Pancreas (tissue), 10 donors: Measurements from ENCODE around the gene UBN1. TPM values are rescaled to one million over a fixed set of nuclear protein-coding genes. Genes with fewer than 3 reads are reported as not detected.

Experiments
- ATAC-seq, 4 donors: fragments of 200-7000 bp; cut with Tn5 transposase; one replicate each; pipeline versions ENCODE4 v1.8.0 to v1.9.1; 2020; ENCODE audit warnings: mild to moderate bottlenecking in 4 of 4, moderate library complexity in 4 of 4
- DNase-seq, 6 donors: peaks; one replicate each; pipeline ENCODE4 v3.0.0-alpha.2; 2020
- FAIRE-seq: peaks from 2 replicates; lab custom pipeline; 2012; peaks lifted over from hg19 to GRCh38; lab: Jason Lieb, UNC
- H3K27ac ChIP-seq, 4 donors: fragments of 200-600 bp; sonication (generic); 1 replicate in 3 of 4; 2 replicates in 1 of 4; pipeline versions ENCODE4 v1.5.0 to v1.8.0; 2020
- H3K27me3 ChIP-seq, 4 donors: fragments of 200-600 bp; one replicate each; pipeline ENCODE4 v1.8.0; 2021
- H3K36me3 ChIP-seq, 3 donors: fragments of 200-600 bp; sonication (generic) in 1 of 3; one replicate each; pipeline versions ENCODE4 v1.5.0 to v1.8.0; 2020 to 2021
- H3K4me1 ChIP-seq, 3 donors: fragments of 200-600 bp; one replicate each; pipeline ENCODE4 v1.8.0; 2021
- H3K4me3 ChIP-seq, 4 donors: fragments of 200-600 bp; sonication (generic) in 2 of 4; one replicate each; pipeline versions ENCODE4 v1.5.0 to v1.8.0; 2020 to 2021
- H3K9me3 ChIP-seq, 4 donors: fragments of 200-600 bp; one replicate each; pipeline ENCODE4 v1.8.0; 2021
- WGBS, 2 donors: extraction: QIAGEN DNeasy Blood & Tissue Kit; methylation state at CpG; one replicate each; pipeline ENCODE4 v1.1.7; 2013; 5-methylcytosine and 5-hydroxymethylcytosine counted together
- intact Hi-C, 3 donors: fragments of 100-400 bp; cut with DNase I; formaldehyde crosslinking; loops; one replicate each; pipeline versions ENCODE4 v1.11.1 to v1.14.2; 2022
- polyA plus RNA-seq, 2 donors: library from polyadenylated mRNA; stranded (reverse); fragments of 200-250 nt; gene quantifications; one replicate each; pipeline ENCODE4 v1.2.3, GENCODE V29; 2013
- total RNA-seq, 6 donors: library from RNA; stranded (reverse); fragmentation: NEBNext Ultra II Directional in 4 of 6; extraction: Animal tissue kit (Norgen Biotek cat#: 25700) in 4 of 6; gene quantifications; one replicate each; pipeline versions ENCODE4 v1.2.1 to v1.2.4, GENCODE V29; 2021 to 2023
- TF ChIP-seq, protein P1 (sequence below), 4 donors: fragments of 200-600 bp; sonication (generic) in 3 of 4; IDR thresholded peaks; one replicate each; pipeline versions ENCODE4 v1.5.0 to v1.8.0; 2021; ENCODE audit warnings: antibody characterized with exemption in 4 of 4
- donor health status: healthy with polysubstance abuse.
- donor health status: DM: no; HTN: no; CAD: no; lungs with moderate emphysema.
- donor health status: DM: no; HTN: no; CAD: no.
- donor health status: control.
- donor health status: control.
- donor health status: Bipolar disorder and iron deficiency.
- donor health status: DM: yes; HTN: yes; CAD: no.
- donor health status: DM: no; HTN: no; CAD: no.
- donor health status: DM: no; HTN: no; CAD: no.
- donor health status: DM: yes; HTN: yes; CAD: no.

The UBN1 gene
- total and polyA plus RNA-seq, 8 donors = 8.0 to 17.3 (median 10.9) TPM

DNA sequence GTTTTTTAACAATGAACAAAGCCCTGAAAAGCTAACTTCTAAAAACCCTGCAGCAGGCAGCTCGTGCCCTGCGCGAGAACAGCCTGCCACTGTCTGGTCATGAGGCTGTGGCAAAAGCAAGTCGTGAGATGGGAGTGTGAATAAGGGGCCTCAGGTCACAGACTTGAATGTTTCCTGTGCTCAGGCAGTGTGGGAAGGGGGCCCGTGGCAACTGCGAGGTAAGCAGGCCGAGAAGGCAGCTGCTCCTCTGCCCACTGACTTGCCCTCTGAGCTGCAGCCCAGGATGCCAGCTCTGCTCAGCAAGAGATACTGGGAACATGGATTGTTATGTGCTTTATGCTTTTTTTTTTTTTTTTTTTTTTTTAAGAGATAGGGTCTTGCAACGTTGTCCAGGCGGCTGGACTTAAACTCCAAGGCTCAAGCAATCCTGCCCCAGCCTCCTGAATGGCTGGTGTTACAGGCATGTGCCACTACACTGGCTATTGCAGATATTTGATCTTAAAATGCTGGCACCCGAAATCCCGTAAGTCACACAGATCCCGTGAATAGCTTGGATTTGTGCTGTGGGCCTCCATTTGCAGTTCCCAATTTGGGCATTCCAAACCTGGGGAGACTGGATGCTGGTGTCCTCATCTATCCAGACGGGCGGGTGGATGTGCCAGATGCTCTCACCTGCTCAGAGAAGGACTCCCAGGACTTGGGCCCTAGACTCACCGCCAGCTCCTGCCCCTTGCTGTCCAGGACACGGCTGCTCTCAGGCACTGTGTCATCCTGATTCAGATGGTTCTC, 44.0 kb downstream of the UBN1 start:
- no peaks in the 10 kb centered on the region for H3K9me3 ChIP-seq
- ATAC-seq = no peak
- no peak for DNase-seq
- intact Hi-C loops = no loop called here
- H3K36me3 ChIP-seq = peaks cover 0 to 40% (median 0%) of the 10 kb centered on the region in 3 donors
- TF ChIP-seq, protein P1, sequence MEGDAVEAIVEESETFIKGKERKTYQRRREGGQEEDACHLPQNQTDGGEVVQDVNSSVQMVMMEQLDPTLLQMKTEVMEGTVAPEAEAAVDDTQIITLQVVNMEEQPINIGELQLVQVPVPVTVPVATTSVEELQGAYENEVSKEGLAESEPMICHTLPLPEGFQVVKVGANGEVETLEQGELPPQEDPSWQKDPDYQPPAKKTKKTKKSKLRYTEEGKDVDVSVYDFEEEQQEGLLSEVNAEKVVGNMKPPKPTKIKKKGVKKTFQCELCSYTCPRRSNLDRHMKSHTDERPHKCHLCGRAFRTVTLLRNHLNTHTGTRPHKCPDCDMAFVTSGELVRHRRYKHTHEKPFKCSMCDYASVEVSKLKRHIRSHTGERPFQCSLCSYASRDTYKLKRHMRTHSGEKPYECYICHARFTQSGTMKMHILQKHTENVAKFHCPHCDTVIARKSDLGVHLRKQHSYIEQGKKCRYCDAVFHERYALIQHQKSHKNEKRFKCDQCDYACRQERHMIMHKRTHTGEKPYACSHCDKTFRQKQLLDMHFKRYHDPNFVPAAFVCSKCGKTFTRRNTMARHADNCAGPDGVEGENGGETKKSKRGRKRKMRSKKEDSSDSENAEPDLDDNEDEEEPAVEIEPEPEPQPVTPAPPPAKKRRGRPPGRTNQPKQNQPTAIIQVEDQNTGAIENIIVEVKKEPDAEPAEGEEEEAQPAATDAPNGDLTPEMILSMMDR (IDR thresholded peaks at IDR 0.05) = no peak
- H3K27ac ChIP-seq = no peak overlapping the region
- no peak overlapping the region for H3K4me3 ChIP-seq
- no peaks in the 10 kb centered on the region for H3K4me1 ChIP-seq
- no peaks in the 10 kb centered on the region for H3K27me3 ChIP-seq
- FAIRE-seq = no peak
- 91 to 93% methylated on average over 16 of the region's 16 CpGs for WGBS, 2 donors

DNA sequence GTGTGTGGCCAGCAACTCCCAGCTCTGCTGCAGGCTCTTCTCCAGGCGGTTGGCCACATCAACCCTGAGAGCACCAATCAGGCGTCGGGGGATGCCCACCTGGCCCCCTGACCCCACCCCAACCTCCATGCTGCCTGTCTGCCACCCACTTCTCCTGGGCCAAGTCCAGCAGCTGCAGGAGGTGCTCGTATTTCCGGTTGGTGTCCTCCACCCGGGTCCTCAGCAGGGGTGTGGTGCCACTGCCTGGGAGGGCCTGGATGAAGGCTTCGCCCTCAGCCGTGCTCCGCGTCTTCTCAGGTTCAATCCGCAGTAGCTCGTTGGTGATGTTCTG, 44.6 kb downstream of the UBN1 start:
- 77 to 82% methylated on average over 12 of the region's 12 CpGs for WGBS, 2 donors
- Histone ChIP-seq H3K27ac (no peak overlapping the region), H3K4me3 (no peak overlapping the region), H3K9me3 (no peaks in the 10 kb centered on the region), H3K27me3 (no peaks in the 10 kb centered on the region), H3K4me1 (no peaks in the 10 kb centered on the region), H3K36me3 (peaks cover 0 to 35% (median 0%) of the 10 kb centered on the region in 3 donors)
- no peak for DNase-seq
- intact Hi-C loops = no loop called here
- ATAC-seq = peak in 1 of 4 donors; percentile 3
- TF ChIP-seq, protein P1 (IDR thresholded peaks at IDR 0.05) = no peak
- FAIRE-seq = no peak

DNA sequence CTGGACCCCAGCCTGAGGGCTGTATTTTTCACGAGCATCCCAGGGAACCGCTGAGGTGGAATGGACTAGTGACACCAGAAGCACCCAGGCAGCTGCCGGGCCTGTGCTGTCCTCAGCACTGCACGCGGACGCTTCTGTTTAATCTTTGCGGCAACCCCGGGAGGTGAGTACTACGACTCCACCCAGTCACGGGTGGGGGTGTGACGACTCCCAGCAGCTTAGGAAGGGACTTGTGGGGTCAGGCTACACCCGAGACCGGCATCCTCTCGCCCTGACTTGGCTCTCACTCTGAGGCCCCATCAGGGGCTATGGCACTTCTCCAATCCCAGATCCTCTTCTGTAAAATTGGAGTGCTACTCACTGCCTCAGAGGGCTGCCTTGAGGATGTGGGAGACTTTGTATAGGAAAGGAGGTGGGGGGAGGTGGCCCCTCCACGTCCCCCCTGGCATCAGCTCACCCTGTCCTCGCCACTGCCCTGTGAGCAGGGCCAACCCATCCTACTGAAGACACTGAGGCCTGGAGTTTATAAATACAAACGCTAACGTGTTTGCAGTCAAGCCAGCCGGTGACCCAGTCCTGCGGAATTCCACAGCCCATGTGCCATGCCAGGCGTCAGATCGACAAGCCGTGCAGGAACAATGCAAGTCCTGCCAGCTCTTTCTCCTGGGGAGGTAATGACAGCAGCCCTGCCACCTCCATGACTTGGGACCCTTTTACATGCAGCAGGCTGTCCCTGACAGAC, 45.3 kb downstream of the UBN1 start:
- H3K4me3 ChIP-seq = no peak overlapping the region
- H3K9me3 ChIP-seq = no peaks in the 10 kb centered on the region
- FAIRE-seq = no peak
- intact Hi-C loops = no loop called here
- ATAC-seq = peak in 2 of 4 donors; percentile 17 to 36
- H3K27me3 ChIP-seq = no peaks in the 10 kb centered on the region
- H3K27ac ChIP-seq = no peak overlapping the region
- H3K4me1 ChIP-seq = no peaks in the 10 kb centered on the region
- WGBS, 2 donors = 73 to 77% methylated on average over 23 of the region's 23 CpGs
- DNase-seq = no peak
- H3K36me3 ChIP-seq = peaks cover 0 to 31% (median 0%) of the 10 kb centered on the region in 3 donors
- TF ChIP-seq, protein P1 (IDR thresholded peaks at IDR 0.05) = no peak

DNA sequence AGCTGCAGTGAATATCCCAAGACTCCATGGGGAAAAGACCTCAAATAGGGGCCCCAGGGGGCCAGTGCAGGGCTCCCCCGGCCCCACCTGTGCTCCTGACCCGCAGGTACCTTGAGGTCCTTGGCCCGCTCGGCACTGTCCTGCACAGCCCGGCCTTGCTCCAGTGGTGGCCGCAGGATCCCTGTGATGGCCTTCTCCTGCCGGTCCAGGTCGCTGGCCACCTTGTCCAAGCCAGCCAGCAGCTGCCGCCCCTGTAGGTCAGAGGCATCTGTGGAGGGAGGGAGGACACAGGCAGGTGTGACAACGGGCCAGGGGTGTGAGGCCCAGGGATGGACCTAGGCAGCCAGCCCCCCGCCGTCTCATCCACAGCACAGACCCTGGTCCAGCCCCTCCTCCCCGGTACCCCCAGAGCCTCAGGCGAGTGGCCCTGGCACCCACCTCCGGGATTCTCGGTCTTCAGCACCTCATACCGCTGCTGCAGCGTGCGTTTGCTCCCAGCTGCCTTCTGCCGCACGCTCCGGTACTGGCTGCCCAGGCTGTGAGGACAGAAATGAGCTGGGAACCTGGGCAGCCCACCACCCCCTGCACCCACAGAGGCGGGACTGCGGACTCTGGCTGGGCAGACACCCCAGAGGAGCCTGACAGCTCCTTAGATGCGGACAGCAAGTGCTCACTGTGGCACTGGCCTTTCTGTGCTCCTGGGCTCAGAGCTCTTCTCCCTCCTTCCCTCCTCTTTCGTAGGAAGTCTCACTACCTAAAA, 46.0 kb downstream of the UBN1 start:
- intact Hi-C loops = no loop called here
- FAIRE-seq (no peak), ATAC-seq (peak in 1 of 4 donors; percentile 16)

More for the DNA sequence above, 46.0 kb downstream of the UBN1 start:
- TF ChIP-seq, protein P1 (IDR thresholded peaks at IDR 0.05) = no peak
- Histone ChIP-seq H3K27ac (no peak overlapping the region), H3K9me3 (no peaks in the 10 kb centered on the region), H3K4me3 (no peak overlapping the region), H3K36me3 (peaks cover 0 to 27% (median 0%) of the 10 kb centered on the region in 3 donors), H3K4me1 (no peaks in the 10 kb centered on the region), H3K27me3 (no peaks in the 10 kb centered on the region)
- DNase-seq = no peak
- 88 to 93% methylated on average over 26 of the region's 26 CpGs for WGBS, 2 donors
